Neural progenitor cell (in vitro differentiated cells): Measurements from ENCODE around the gene ANKRD11. TPM values are rescaled to one million over a fixed set of nuclear protein-coding genes. Genes with fewer than 3 reads are reported as not detected.
"Not testable (repeated sequence)": the region's sequence is repeated elsewhere in the genome, so short reads cannot be mapped to it uniquely, and the experiment has no call there.

Experiments used
- DNase-seq: peaks from one replicate; pipeline ENCODE4 v3.0.0-alpha.2; 2016; ENCODE audit warnings: low spot score
- H2AFZ ChIP-seq: fragments of 200-600 bp; sonication (generic); replicated peaks from 2 replicates; pipeline ENCODE4 v1.6.1; 2016; ENCODE audit warnings: antibody characterized with exemption
- H3F3A ChIP-seq: fragments of 200-600 bp; sonication (generic); 2 replicates; pipeline ENCODE4 v1.6.1; 2016; ENCODE audit warnings: antibody characterized with exemption, low read depth
- H3K27ac ChIP-seq: fragments of 200-600 bp; sonication (generic); 2 replicates; pipeline ENCODE4 v1.5.1; 2016; ENCODE audit warnings: mild to moderate bottlenecking
- H3K27me3 ChIP-seq: fragments of 200-600 bp; sonication (generic); 2 replicates; pipeline ENCODE4 v1.6.1; 2016; ENCODE audit warnings: mild to moderate bottlenecking, moderate library complexity
- H3K36me3 ChIP-seq: fragments of 200-600 bp; sonication (generic); 2 replicates; pipeline ENCODE4 v1.5.1; 2016
- H3K4me1 ChIP-seq: fragments of 200-600 bp; sonication (generic); 2 replicates; pipeline ENCODE4 v1.6.1; 2016; ENCODE audit warnings: mixed run types
- H3K4me2 ChIP-seq: fragments of 200-600 bp; sonication (generic); 2 replicates; pipeline ENCODE4 v1.6.1; 2016
- H3K4me3 ChIP-seq: fragments of 200-600 bp; sonication (generic); 2 replicates; pipeline ENCODE4 v1.5.1; 2016
- H3K79me2 ChIP-seq: fragments of 200-600 bp; sonication (generic); 2 replicates; pipeline ENCODE4 v1.6.1; 2016; ENCODE audit warnings: low read depth
- H3K9ac ChIP-seq: fragments of 200-600 bp; sonication (generic); 2 replicates; pipeline ENCODE4 v1.6.1; 2016
- H3K9me3 ChIP-seq: fragments of 200-600 bp; sonication (generic); 2 replicates; pipeline ENCODE4 v1.5.1; 2016; ENCODE audit warnings: low read depth
- H4K20me1 ChIP-seq: fragments of 200-600 bp; sonication (generic); 2 replicates; pipeline ENCODE4 v1.6.1; 2016; ENCODE audit warnings: low read depth
- H3K27ac Mint-ChIP-seq: 3 replicates; pipeline ENCODE4 v1.8.0; 2021; ENCODE audit warnings: mixed read lengths
- H3K27me3 Mint-ChIP-seq: 2 replicates; pipeline ENCODE4 v1.8.0; 2022; ENCODE audit warnings: low read depth, mild to moderate bottlenecking, inconsistent platforms, moderate library complexity, mixed read lengths; ENCODE audit not compliant: insufficient read depth
- H3K36me3 Mint-ChIP-seq: 3 replicates; pipeline ENCODE4 v1.8.0; 2021; ENCODE audit warnings: mixed read lengths
- H3K4me1 Mint-ChIP-seq: 3 replicates; pipeline ENCODE4 v1.8.0; 2021; ENCODE audit warnings: mixed read lengths
- H3K4me3 Mint-ChIP-seq: 3 replicates; pipeline ENCODE4 v1.8.0; 2021; ENCODE audit warnings: mild to moderate bottlenecking, moderate library complexity, mixed read lengths
- H3K9me3 Mint-ChIP-seq: 3 replicates; pipeline ENCODE4 v1.8.0; 2020; ENCODE audit warnings: mixed read lengths
- EZH2 ChIP-seq: fragments of 200-600 bp; sonication (generic); IDR thresholded peaks from 2 replicates; pipeline ENCODE4 v1.6.1; 2017; ENCODE audit warnings: antibody characterized with exemption, mild to moderate bottlenecking, moderate library complexity
- EZH2phosphoT487 ChIP-seq: fragments of 200-600 bp; sonication (generic); IDR thresholded peaks from 2 replicates; pipeline ENCODE4 v1.6.1; 2017; ENCODE audit warnings: antibody characterized with exemption
- total RNA-seq: library from RNA; depleted of rRNA; stranded (reverse); fragments of >200 nt; gene quantifications from 2 replicates; pipeline ENCODE4 v1.2.3, GENCODE V29; 2015; ENCODE audit warnings: low replicate concordance
- TF ChIP-seq, protein P1 (sequence below): fragments of 200-600 bp; sonication (generic); IDR thresholded peaks from 2 replicates; pipeline ENCODE4 v1.5.1; 2017; ENCODE audit warnings: antibody characterized with exemption, mild to moderate bottlenecking

ANKRD11 gene
- total RNA-seq, 1 donor from 2014 or later = 47.3 TPM

- H3K27ac Mint-ChIP-seq = no peak overlapping the region
Measured at GRCh38 chr16:89434490-89434889, 55.9 kb downstream of the ANKRD11 start.

DNA sequence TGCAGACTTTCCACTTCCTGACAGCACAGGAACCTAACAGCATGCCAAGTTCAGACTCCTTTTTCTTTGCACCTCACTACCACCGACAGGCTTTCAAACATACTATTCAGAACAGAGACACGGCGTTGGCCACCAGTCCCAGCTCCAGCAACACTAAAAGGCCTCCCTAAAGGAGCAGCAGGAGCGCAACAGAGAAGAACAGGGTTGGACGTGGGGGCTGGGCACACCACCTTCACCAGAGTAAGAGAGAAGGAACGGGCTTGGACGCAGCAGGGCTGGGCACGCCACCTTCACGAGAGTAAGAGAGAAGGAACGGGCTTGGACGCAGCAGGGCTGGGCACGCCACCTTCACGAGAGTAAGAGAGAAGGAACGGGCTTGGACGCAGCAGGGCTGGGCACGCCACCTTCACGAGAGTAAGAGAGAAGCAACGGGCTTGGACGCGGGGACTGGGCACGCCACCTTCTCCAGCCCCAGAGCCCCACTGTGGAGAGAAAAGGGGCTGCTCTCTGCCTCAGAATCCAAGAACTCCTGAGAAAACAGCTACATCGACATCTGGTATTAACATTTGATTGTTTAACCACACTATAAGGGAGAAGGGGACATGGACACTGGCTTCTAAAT is 56.9 kb downstream of the ANKRD11 start:
- not testable (repeated sequence) for H3K4me2 ChIP-seq, H3K27me3 Mint-ChIP-seq, H3K4me1 ChIP-seq, H3F3A ChIP-seq, DNase-seq, H3K27ac Mint-ChIP-seq, H3K4me3 Mint-ChIP-seq, H3K9ac ChIP-seq, H3K36me3 ChIP-seq, H3K27me3 ChIP-seq, H3K27ac ChIP-seq, H3K9me3 ChIP-seq, H3K4me3 ChIP-seq, H2AFZ ChIP-seq, H3K9me3 Mint-ChIP-seq
- Mint-ChIP-seq H3K4me1 (peaks cover 21% of the 10 kb centered on the region), H3K36me3 (peaks cover 22% of the 10 kb centered on the region)
- Histone ChIP-seq H4K20me1 (peaks cover 84% of the 10 kb centered on the region), H3K79me2 (peaks cover 95% of the 10 kb centered on the region)

More at GRCh38 chr16:89434490-89434889, 55.9 kb downstream of the ANKRD11 start:
- Histone ChIP-seq H3K36me3 (no peaks in the 10 kb centered on the region), H3K27ac (no peak overlapping the region), H2AFZ (no peak overlapping the region), H3K4me1 (no peaks in the 10 kb centered on the region), H3F3A (peaks cover 5% of the 10 kb centered on the region), H3K9ac (no peak overlapping the region), H3K4me2 (no peak overlapping the region), H3K9me3 (no peaks in the 10 kb centered on the region), H3K4me3 (no peak overlapping the region), H3K79me2 (peaks cover 99% of the 10 kb centered on the region), H4K20me1 (peaks cover 90% of the 10 kb centered on the region), H3K27me3 (no peaks in the 10 kb centered on the region)
- Mint-ChIP-seq H3K9me3 (peaks cover 6% of the 10 kb centered on the region), H3K36me3 (peaks cover 22% of the 10 kb centered on the region), H3K4me1 (peaks cover 21% of the 10 kb centered on the region), H3K27me3 (peaks cover 2% of the 10 kb centered on the region), H3K4me3 (no peak overlapping the region)
- TF ChIP-seq EZH2phosphoT487 (no peak), EZH2 (no peak)
- TF ChIP-seq, protein P1, sequence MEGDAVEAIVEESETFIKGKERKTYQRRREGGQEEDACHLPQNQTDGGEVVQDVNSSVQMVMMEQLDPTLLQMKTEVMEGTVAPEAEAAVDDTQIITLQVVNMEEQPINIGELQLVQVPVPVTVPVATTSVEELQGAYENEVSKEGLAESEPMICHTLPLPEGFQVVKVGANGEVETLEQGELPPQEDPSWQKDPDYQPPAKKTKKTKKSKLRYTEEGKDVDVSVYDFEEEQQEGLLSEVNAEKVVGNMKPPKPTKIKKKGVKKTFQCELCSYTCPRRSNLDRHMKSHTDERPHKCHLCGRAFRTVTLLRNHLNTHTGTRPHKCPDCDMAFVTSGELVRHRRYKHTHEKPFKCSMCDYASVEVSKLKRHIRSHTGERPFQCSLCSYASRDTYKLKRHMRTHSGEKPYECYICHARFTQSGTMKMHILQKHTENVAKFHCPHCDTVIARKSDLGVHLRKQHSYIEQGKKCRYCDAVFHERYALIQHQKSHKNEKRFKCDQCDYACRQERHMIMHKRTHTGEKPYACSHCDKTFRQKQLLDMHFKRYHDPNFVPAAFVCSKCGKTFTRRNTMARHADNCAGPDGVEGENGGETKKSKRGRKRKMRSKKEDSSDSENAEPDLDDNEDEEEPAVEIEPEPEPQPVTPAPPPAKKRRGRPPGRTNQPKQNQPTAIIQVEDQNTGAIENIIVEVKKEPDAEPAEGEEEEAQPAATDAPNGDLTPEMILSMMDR = no peak
- no peak for DNase-seq

DNA sequence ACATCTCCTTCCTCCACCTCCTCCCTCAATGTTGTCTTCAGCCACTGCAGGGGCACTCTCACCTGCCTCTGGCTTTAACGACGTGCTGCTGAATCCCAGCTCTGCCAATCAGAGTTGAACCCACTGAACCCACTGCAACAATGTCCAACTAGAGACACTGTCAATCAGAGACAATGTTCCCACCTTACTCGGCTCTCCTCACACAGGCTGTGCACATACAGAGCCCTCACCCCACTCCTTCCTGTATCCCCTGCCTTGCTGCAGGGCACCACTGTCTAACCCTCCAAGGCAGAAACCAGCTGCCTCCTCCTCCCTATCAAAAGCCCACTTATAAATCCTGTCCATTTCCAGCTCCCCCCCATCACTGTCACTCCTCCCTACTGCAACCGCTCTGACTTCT is 58.7 kb downstream of the ANKRD11 start:
- Histone ChIP-seq H3K4me3 (no peak overlapping the region), H3F3A (peaks cover 10% of the 10 kb centered on the region), H3K4me1 (peaks cover 6% of the 10 kb centered on the region), H2AFZ (no peak overlapping the region), H3K27ac (no peak overlapping the region), H4K20me1 (peaks cover 83% of the 10 kb centered on the region), H3K4me2 (no peak overlapping the region), H3K27me3 (no peaks in the 10 kb centered on the region), H3K79me2 (peaks cover 95% of the 10 kb centered on the region), H3K36me3 (no peaks in the 10 kb centered on the region), H3K9ac (no peak overlapping the region), H3K9me3 (no peaks in the 10 kb centered on the region)
- Mint-ChIP-seq H3K36me3 (peaks cover 14% of the 10 kb centered on the region), H3K4me1 (peaks cover 17% of the 10 kb centered on the region), H3K27ac (no peak overlapping the region), H3K4me3 (no peak overlapping the region), H3K27me3 (peaks cover 2% of the 10 kb centered on the region), H3K9me3 (peaks cover 6% of the 10 kb centered on the region)
- no peak for TF ChIP-seq EZH2phosphoT487
- TF ChIP-seq EZH2 = no peak
- TF ChIP-seq, protein P1 = no peak
- DNase-seq = no peak

- no peak overlapping the region for H3K4me3 Mint-ChIP-seq
- Histone ChIP-seq H3K9ac (no peak overlapping the region), H3K27me3 (no peaks in the 10 kb centered on the region), H3F3A (peaks cover 10% of the 10 kb centered on the region), H3K4me2 (no peak overlapping the region), H4K20me1 (peaks cover 83% of the 10 kb centered on the region), H3K36me3 (no peaks in the 10 kb centered on the region), H3K27ac (no peak overlapping the region), H3K79me2 (peaks cover 95% of the 10 kb centered on the region), H3K9me3 (no peaks in the 10 kb centered on the region), H3K4me3 (no peak overlapping the region), H3K4me1 (peaks cover 10% of the 10 kb centered on the region), H2AFZ (no peak overlapping the region)
- H3K4me1 Mint-ChIP-seq = peaks cover 21% of the 10 kb centered on the region
- H3K27ac Mint-ChIP-seq = no peak overlapping the region
- H3K9me3 Mint-ChIP-seq = peaks cover 6% of the 10 kb centered on the region
- peaks cover 17% of the 10 kb centered on the region for H3K36me3 Mint-ChIP-seq
- no peak for TF ChIP-seq EZH2phosphoT487
- TF ChIP-seq, protein P1 = no peak
- TF ChIP-seq EZH2 = no peak
- no peak for DNase-seq
- H3K27me3 Mint-ChIP-seq = peaks cover 2% of the 10 kb centered on the region
Measured at GRCh38 chr16:89431158-89431584, 59.2 kb downstream of the ANKRD11 start.
